ENCODE measurements around the gene GRM4.

GRM4 gene

DNA sequence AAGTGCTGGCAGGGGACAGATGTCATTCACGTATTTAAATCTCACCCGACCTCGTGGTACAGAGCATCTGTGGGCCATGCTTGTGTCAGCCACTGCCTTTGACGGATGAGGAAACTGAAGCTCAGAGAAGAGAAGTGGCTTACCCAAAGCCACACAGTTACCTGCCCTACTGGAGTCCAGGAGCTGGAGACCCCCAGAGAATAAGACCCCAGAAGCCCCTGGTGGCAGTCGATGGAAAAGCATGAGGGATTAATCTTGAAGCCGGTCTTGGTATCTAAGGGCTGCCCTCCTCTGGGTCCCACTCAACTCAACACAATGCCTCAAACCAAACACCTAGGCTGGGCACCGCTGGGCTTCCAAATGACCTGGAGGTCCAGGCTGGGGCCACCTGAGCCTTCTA lies 83.1 kb downstream of the GRM4 start:
- no peak overlapping the region for H3K27ac ChIP-seq
- H3K4me3 ChIP-seq (ENCODE audit: low read depth in 1 of 2, low read length in 1 of 2): no peak overlapping the region
- H3K36me3 ChIP-seq: no peaks in the 10 kb centered on the region
- H3K4me1 ChIP-seq (ENCODE audit: control insufficient read depth in 1 of 2, insufficient read depth in 1 of 2, low read depth in 1 of 2, low read length in 1 of 2): no peaks in the 10 kb centered on the region
- peaks cover 10% of the 10 kb centered on the region for H3K27me3 ChIP-seq
- TF ChIP-seq, protein P1, sequence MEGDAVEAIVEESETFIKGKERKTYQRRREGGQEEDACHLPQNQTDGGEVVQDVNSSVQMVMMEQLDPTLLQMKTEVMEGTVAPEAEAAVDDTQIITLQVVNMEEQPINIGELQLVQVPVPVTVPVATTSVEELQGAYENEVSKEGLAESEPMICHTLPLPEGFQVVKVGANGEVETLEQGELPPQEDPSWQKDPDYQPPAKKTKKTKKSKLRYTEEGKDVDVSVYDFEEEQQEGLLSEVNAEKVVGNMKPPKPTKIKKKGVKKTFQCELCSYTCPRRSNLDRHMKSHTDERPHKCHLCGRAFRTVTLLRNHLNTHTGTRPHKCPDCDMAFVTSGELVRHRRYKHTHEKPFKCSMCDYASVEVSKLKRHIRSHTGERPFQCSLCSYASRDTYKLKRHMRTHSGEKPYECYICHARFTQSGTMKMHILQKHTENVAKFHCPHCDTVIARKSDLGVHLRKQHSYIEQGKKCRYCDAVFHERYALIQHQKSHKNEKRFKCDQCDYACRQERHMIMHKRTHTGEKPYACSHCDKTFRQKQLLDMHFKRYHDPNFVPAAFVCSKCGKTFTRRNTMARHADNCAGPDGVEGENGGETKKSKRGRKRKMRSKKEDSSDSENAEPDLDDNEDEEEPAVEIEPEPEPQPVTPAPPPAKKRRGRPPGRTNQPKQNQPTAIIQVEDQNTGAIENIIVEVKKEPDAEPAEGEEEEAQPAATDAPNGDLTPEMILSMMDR (IDR thresholded peaks at IDR 0.05): no peak
- H3K9me3 ChIP-seq: no peaks in the 10 kb centered on the region

- no peaks in the 10 kb centered on the region for H3K9me3 ChIP-seq
- H3K4me3 ChIP-seq (ENCODE audit: low read depth in 1 of 2, low read length in 1 of 2): no peak overlapping the region
- no peak overlapping the region for H3K27ac ChIP-seq
- no peaks in the 10 kb centered on the region for H3K36me3 ChIP-seq
- TF ChIP-seq, protein P1 (IDR thresholded peaks at IDR 0.05): no peak
- H3K27me3 ChIP-seq: peaks cover 10% of the 10 kb centered on the region
- no peaks in the 10 kb centered on the region for H3K4me1 ChIP-seq (ENCODE audit: control insufficient read depth in 1 of 2, insufficient read depth in 1 of 2, low read depth in 1 of 2, low read length in 1 of 2)
Measured at GRCh38 chr6:34062156-34062555, 83.7 kb downstream of the GRM4 start.

DNA sequence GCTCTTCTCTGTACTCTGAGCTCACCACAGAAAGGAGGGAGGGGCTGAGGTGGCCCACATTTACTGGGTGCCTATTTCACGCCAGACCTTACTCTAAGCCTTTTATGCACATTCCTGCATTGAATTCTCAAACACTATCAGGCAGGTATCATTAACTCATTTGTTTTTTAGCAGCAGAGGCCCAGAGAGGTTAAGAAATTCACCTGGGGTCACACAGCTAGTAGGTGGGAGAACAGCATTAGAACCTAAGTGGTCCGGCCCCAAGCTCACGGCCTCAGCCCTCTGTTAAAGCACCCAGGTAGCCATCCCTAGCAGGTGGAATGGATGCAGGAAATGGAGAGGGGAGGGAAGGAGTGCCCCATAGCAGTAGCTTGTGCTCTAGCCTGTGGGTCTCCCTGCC lies 84.5 kb downstream of the GRM4 start:
- Histone ChIP-seq H3K4me3 (ENCODE audit: low read depth in 1 of 2, low read length in 1 of 2) (no peak overlapping the region), H3K36me3 (no peaks in the 10 kb centered on the region), H3K27ac (no peak overlapping the region), H3K9me3 (no peaks in the 10 kb centered on the region), H3K4me1 (ENCODE audit: control insufficient read depth in 1 of 2, insufficient read depth in 1 of 2, low read depth in 1 of 2, low read length in 1 of 2) (no peaks in the 10 kb centered on the region), H3K27me3 (peaks cover 8% of the 10 kb centered on the region)
- TF ChIP-seq, protein P1 (IDR thresholded peaks at IDR 0.05): no peak

GRCh38 chr6:34059914-34060313 lies 86.0 kb downstream of the GRM4 start:
- no peaks in the 10 kb centered on the region for H3K4me1 ChIP-seq (ENCODE audit: control insufficient read depth in 1 of 2, insufficient read depth in 1 of 2, low read depth in 1 of 2, low read length in 1 of 2)
- H3K9me3 ChIP-seq: no peaks in the 10 kb centered on the region
- H3K36me3 ChIP-seq: no peaks in the 10 kb centered on the region
- H3K27me3 ChIP-seq: peaks cover 11% of the 10 kb centered on the region
- TF ChIP-seq, protein P1 (IDR thresholded peaks at IDR 0.05): no peak
- H3K27ac ChIP-seq: no peak overlapping the region
- H3K4me3 ChIP-seq (ENCODE audit: low read depth in 1 of 2, low read length in 1 of 2): no peak overlapping the region

GRCh38 chr6:34059136-34059731 lies 86.7 kb downstream of the GRM4 start:
- Histone ChIP-seq H3K4me3 (ENCODE audit: low read depth in 1 of 2, low read length in 1 of 2) (no peak overlapping the region), H3K4me1 (ENCODE audit: control insufficient read depth in 1 of 2, insufficient read depth in 1 of 2, low read depth in 1 of 2, low read length in 1 of 2) (no peaks in the 10 kb centered on the region), H3K36me3 (no peaks in the 10 kb centered on the region), H3K9me3 (no peaks in the 10 kb centered on the region), H3K27ac (no peak overlapping the region), H3K27me3 (peaks cover 11% of the 10 kb centered on the region)
- TF ChIP-seq, protein P1 (IDR thresholded peaks at IDR 0.05): no peak

DNA sequence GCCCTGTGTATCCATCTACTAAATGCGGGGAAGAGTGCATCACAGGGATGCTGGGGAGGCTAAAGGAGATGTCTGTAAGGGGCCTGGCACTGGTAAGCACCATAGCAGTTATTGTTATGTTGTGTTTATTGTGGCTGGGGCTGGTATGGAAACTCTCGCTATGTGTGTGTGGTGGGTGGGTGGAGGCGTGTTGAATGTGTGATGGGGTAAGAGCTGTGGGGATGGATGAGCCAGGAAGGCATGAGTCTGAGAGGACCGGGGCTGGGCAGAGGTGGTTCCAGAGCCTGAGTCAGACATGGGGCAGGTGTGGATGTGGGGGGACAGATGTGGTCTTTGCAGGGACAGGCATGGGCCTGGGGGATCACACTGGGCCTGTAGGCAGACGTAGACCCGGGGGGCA lies 88.1 kb downstream of the GRM4 start:
- Histone ChIP-seq H3K27me3 (peaks cover 7% of the 10 kb centered on the region), H3K36me3 (no peaks in the 10 kb centered on the region), H3K4me3 (ENCODE audit: low read depth in 1 of 2, low read length in 1 of 2) (no peak overlapping the region), H3K9me3 (no peaks in the 10 kb centered on the region), H3K27ac (no peak overlapping the region), H3K4me1 (ENCODE audit: control insufficient read depth in 1 of 2, insufficient read depth in 1 of 2, low read depth in 1 of 2, low read length in 1 of 2) (no peaks in the 10 kb centered on the region)
- TF ChIP-seq, protein P1 (IDR thresholded peaks at IDR 0.05): no peak

Data from neutrophil (primary cell).